IPS DF 6.9 (cell line): Measurements from ENCODE around the gene SCGB1C1.

Experiments used
- DNase-seq: peaks from one replicate; pipeline ENCODE4 v3.0.0-alpha.2; 2013; ENCODE audit warnings: low read depth, low spot score
- H3K27ac ChIP-seq: one replicate; pipeline ENCODE4 v1.5.1; 2013; ENCODE audit warnings: low read length, control low read depth
- H3K27me3 ChIP-seq: 2 replicates; pipeline ENCODE4 v1.6.1; 2013; ENCODE audit warnings: mild to moderate bottlenecking, low read length; ENCODE audit not compliant: control insufficient read depth, insufficient read depth
- H3K36me3 ChIP-seq: 2 replicates; pipeline ENCODE4 v1.6.1; 2013; ENCODE audit warnings: low read length; ENCODE audit not compliant: control insufficient read depth, insufficient read depth
- H3K4me1 ChIP-seq: 2 replicates; pipeline ENCODE4 v1.6.1; 2013; ENCODE audit warnings: low read length; ENCODE audit not compliant: control insufficient read depth, insufficient read depth
- H3K4me3 ChIP-seq: 2 replicates; pipeline ENCODE4 v1.5.1; 2013; ENCODE audit warnings: mild to moderate bottlenecking, low read length
- H3K9me3 ChIP-seq: 2 replicates; pipeline ENCODE4 v1.6.1; 2013; ENCODE audit warnings: low read length, inconsistent platforms; ENCODE audit not compliant: control insufficient read depth, insufficient read depth
- WGBS: extraction: QIAGEN DNeasy Blood & Tissue Kit; methylation state at CpG from one replicate; pipeline ENCODE4 v1.1.7; 2013; ENCODE audit warnings: mixed read lengths, missing lambda C conversion rate; ENCODE audit not compliant: insufficient read length, insufficient coverage; 5-methylcytosine and 5-hydroxymethylcytosine counted together

The SCGB1C1 gene

DNA sequence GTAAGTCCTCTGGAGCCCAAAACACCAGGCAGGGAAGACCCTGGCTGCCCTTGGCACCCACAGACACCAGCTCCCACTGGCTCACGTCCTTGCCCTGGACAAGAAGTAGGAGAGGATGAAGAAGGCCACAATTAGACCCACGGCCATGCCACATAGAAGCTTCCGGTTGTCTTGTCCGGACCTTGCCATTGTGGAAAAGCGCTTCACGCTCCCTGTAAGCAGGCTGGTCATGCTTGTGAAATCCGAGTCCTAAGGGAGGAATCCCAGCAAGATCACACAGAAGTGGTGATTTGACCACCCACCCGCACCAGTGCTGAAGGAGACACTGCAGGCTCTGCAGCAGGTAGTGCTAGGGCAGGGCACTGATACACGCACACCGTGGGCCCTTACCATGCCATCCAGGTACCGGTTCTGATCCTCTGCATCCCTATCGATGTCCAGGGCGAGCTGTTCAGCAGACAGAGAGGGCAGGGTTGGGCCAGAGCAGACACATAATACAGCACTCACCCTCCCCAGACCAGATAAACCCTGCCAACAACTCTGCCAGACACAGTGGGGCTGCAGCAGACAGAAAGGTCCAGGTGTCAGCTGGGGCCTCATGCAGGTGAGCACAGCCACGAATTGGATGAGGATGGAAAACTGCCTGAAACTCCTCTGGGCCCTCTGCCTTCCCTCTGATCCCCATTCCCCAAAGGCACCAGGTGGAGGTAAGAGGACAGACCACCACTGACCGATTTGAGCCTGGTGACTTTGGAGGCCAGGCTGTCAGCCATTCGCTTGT lies 12.5 kb downstream of the SCGB1C1 start:
- H3K4me3 ChIP-seq, result no peak overlapping the region
- no peak for DNase-seq
- H3K27me3 ChIP-seq, result no peaks in the 10 kb centered on the region
- H3K36me3 ChIP-seq, result 0 out of 2 replicates have a peak, but pooled peaks cover 6% of the 10 kb centered on the region
- H3K27ac ChIP-seq, result no peak overlapping the region
- H3K9me3 ChIP-seq, result no peaks in the 10 kb centered on the region
- peaks cover 3% of the 10 kb centered on the region; the same call in 1 of the 2 replicates for H3K4me1 ChIP-seq
- no CpG with 5 or more reads among the region's 16 CpGs for WGBS

DNA sequence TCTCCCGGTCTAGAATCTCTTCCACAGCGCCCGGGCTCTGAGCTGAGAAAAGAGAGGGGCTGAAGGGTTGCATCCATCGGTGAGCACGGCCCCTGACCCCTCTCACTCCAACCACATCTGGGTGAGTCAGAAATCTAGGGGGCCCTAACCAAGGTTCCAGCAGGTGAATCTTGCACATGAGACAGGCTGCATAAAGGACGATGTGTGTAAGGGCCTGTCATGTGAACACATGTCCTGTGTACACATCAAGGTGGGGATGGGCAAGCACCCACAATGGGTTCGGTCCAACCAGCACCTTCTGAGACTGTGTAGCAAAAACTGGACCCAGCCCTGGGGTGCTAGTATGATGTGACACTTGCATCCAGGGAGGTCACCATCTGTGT lies 13.1 kb downstream of the SCGB1C1 start:
- Histone ChIP-seq H3K27me3 (no peaks in the 10 kb centered on the region), H3K4me3 (no peak overlapping the region), H3K9me3 (no peaks in the 10 kb centered on the region), H3K27ac (no peak overlapping the region), H3K4me1 (peaks cover 3% of the 10 kb centered on the region; the same call in 1 of the 2 replicates), H3K36me3 (0 out of 2 replicates have a peak, but pooled peaks cover 6% of the 10 kb centered on the region)
- whole genome bisulfite sequencing, result no CpG with 5 or more reads among the region's 7 CpGs
- DNase-seq, result no peak

GRCh38 chr11:206526-207207 lies 13.8 kb downstream of the SCGB1C1 start:
- Histone ChIP-seq H3K27ac (no peak overlapping the region), H3K4me3 (peak overlapping the region; percentile 91), H3K4me1 (peaks cover 3% of the 10 kb centered on the region; the same call in 1 of the 2 replicates), H3K9me3 (no peaks in the 10 kb centered on the region), H3K36me3 (0 out of 2 replicates have a peak, but pooled peaks cover 7% of the 10 kb centered on the region), H3K27me3 (no peaks in the 10 kb centered on the region)
- no peak for DNase-seq
- no CpG with 5 or more reads among the region's 39 CpGs for WGBS

GRCh38 chr11:207208-207862 lies 14.5 kb downstream of the SCGB1C1 start, which contains the start of the genes BET1L and RIC8A:
Gene BET1L (minus strand): TSS chr11:207399. CDS start chr11:207321, 78 bp downstream.
Gene RIC8A (plus strand): TSS chr11:207708. CDS start chr11:208855, 1,147 bp downstream.
- Histone ChIP-seq H3K4me3 (peak within 1 kb of the TSS; percentile 91), H3K36me3 (peaks cover 13% of the 10 kb centered on the region; the same call in 1 of the 2 replicates), H3K9me3 (no peaks in the 10 kb centered on the region), H3K27me3 (no peaks in the 10 kb centered on the region), H3K4me1 (peaks cover 3% of the 10 kb centered on the region; the same call in 1 of the 2 replicates), H3K27ac (no peak within 1 kb of the TSS)
- peak; percentile 63 for DNase-seq
- no CpG with 5 or more reads among the region's 63 CpGs for WGBS

DNA sequence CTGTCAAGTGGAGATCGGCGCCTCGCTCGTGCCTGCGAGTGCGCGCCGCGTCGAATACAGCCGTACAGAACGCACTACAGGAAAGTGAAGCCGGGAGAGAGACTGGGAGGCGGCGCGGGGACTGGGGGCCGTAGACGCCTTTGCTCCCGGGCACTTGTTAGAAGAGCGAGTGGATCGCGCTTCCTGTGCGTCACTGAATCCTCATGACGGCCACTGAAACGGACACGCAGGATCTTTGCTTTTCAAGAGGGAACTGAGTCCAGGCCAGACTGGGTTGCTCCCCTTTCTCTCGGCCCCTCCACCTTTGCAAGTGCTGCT lies 14.9 kb downstream of the SCGB1C1 start:
- Histone ChIP-seq H3K9me3 (no peaks in the 10 kb centered on the region), H3K36me3 (peaks cover 18% of the 10 kb centered on the region; the same call in 1 of the 2 replicates), H3K27ac (no peak overlapping the region), H3K4me1 (peaks cover 3% of the 10 kb centered on the region; the same call in 1 of the 2 replicates), H3K4me3 (peak overlapping the region; percentile 91), H3K27me3 (no peaks in the 10 kb centered on the region)
- no peak for DNase-seq
- no CpG with 5 or more reads among the region's 27 CpGs for WGBS

DNA sequence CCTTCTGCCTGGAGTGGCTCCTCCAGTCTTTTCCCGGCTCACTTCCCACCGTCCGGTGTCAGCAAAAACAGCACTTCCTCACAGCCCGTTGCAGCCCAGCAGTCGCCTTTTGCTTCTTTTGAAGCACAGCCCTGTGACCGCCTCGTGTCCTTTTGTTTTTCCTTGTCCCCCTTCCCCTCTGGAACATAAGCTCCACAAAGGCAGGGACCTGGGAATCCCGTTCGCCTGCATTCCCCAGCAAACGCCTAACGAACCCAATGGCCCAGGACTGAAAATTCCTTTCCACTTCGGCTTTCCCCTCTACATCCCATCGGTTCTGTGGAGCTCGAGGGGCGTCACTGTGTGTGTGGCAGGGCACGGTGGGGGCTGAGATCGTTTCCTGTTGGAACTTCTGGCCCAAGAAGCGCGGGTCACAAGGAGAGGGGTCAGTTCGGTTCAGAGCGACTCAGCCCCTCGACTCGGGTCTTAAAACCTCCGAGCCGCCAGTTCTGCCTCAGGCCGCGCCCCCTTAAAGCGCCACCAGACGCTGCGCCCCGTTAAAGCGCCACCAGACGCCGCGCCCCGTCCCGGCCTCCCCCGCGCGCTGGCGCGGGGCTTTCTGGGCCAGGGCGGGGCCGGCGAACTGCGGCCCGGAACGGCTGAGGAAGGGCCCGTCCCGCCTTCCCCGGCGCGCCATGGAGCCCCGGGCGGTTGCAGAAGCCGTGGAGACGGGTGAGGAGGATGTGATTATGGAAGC lies 15.5 kb downstream of the SCGB1C1 start:
- Histone ChIP-seq H3K9me3 (no peaks in the 10 kb centered on the region), H3K4me1 (peaks cover 3% of the 10 kb centered on the region; the same call in 1 of the 2 replicates), H3K27ac (no peak overlapping the region), H3K36me3 (peaks cover 23% of the 10 kb centered on the region; the same call in 1 of the 2 replicates), H3K4me3 (peak overlapping the region; percentile 91; the same call in 1 of the 2 replicates), H3K27me3 (no peaks in the 10 kb centered on the region)
- no peak for DNase-seq
- WGBS, result no CpG with 5 or more reads among the region's 57 CpGs

DNA sequence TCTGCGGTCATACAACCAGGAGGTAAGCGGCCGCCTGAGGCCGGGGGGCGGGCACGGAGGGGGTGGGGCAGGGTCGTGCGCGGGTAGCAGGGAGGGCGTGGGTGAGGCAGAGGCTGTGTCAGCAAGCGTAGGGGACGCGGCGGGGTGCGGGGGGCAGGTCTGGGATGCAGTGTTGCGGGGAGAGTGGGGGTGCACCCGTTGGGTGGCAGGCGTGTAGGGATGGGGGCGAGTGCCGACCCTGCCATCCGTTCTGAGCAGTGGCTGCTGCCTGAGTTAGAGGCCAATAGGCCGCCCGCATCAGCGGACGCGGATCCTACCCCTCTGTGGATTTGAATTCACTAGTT lies 16.0 kb downstream of the SCGB1C1 start:
- no CpG with 5 or more reads among the region's 26 CpGs for WGBS
- H3K9me3 ChIP-seq, result no peaks in the 10 kb centered on the region
- peaks cover 3% of the 10 kb centered on the region; the same call in 1 of the 2 replicates for H3K4me1 ChIP-seq
- DNase-seq, result no peak
- peaks cover 23% of the 10 kb centered on the region; the same call in 1 of the 2 replicates for H3K36me3 ChIP-seq
- H3K4me3 ChIP-seq, result peak overlapping the region; percentile 91
- H3K27ac ChIP-seq, result no peak overlapping the region
- H3K27me3 ChIP-seq, result no peaks in the 10 kb centered on the region

- Histone ChIP-seq H3K27me3 (no peaks in the 10 kb centered on the region), H3K4me3 (peak overlapping the region; percentile 91), H3K9me3 (no peaks in the 10 kb centered on the region), H3K4me1 (peaks cover 3% of the 10 kb centered on the region; the same call in 1 of the 2 replicates), H3K36me3 (peaks cover 26% of the 10 kb centered on the region; the same call in 1 of the 2 replicates), H3K27ac (no peak overlapping the region)
- no CpG with 5 or more reads among the region's 29 CpGs for WGBS
- no peak for DNase-seq
Observed at GRCh38 chr11:209275-210121, 16.6 kb downstream of the SCGB1C1 start.

GRCh38 chr11:210122-210802 lies 17.4 kb downstream of the SCGB1C1 start:
- peaks cover 3% of the 10 kb centered on the region; the same call in 1 of the 2 replicates for H3K4me1 ChIP-seq
- H3K27ac ChIP-seq, result no peak overlapping the region
- no peak overlapping the region for H3K4me3 ChIP-seq
- no CpG with 5 or more reads among the region's 9 CpGs for WGBS
- no peak for DNase-seq
- H3K36me3 ChIP-seq, result peaks cover 27% of the 10 kb centered on the region; the same call in 1 of the 2 replicates
- no peaks in the 10 kb centered on the region for H3K9me3 ChIP-seq
- H3K27me3 ChIP-seq, result no peaks in the 10 kb centered on the region
